HG03045 (cell line): ENCODE results near the gene GPATCH4.
"Not testable (repeated sequence)": the region's sequence is repeated elsewhere in the genome, so short reads cannot be mapped to it uniquely, and the experiment has no call there.

Source experiments
- ATAC-seq: cut with Tn5 transposase; IDR thresholded peaks from one replicate; pipeline ENCODE4 v1.9.1; 2021; ENCODE audit warnings: mild to moderate bottlenecking, moderate library complexity; ENCODE audit not compliant: unreplicated experiment

Gene GPATCH4

DNA sequence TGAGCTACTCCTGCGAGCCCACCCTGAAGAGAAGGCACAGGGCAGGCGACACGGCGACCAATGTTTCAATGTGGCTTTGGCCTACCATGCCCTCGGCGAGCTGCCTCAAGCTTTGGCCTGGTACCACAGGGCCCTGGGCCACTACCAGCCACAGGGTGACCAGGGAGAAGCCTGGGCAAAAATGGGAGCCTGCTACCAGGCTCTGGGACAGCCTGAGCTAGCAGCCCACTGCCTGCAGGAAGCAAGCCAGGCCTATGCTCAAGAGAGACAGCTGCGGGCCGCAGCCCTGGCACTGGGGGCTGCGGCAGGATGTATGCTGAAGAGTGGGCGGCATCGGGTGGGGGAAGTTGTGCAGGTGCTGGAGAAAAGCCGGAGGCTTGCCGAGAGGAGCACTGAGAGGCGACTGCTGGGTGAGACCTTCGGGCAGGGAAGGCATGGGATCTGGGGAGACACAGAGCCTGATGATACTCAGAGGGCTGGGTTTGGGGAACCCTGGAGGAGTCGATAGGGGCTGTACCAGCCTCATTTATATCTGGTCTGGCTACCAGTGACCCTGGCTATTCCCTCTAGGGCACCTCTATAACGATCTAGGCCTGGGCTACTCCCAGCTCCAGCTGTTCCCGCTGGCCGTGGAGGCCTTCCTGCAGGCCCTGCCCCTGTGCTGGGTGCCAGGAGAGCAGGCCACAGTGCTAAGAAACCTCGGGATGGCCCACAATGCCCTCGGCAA is 19.5 kb downstream of the GPATCH4 start:
- ATAC-seq, result no peak

DNA sequence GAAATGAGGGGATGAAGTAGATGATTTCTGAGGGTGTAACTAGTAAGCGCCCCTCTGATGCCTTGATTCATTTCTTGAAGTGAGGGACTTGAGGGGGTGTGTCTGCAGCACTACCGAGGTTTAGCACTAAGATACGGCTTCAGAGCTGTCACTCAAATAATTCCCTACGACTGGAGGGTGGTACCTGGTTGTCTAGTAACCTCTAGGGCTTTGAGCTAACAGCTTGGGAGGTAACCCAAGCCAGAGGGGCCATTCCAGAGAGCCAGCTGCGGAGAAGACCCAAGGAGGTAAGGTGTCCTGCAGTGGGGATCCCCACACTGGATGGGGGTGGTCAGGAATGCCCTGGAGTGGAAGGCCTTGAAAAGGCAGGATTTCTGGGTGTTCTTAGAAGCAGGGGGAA is 21.8 kb downstream of the GPATCH4 start, which contains the start of gene TTC24:
Gene TTC24 (plus strand): TSS at position 252 of the 400 bp plus-strand sequence. CDS start 1,642 bp downstream, outside the sequence.
- no peak for ATAC-seq

DNA sequence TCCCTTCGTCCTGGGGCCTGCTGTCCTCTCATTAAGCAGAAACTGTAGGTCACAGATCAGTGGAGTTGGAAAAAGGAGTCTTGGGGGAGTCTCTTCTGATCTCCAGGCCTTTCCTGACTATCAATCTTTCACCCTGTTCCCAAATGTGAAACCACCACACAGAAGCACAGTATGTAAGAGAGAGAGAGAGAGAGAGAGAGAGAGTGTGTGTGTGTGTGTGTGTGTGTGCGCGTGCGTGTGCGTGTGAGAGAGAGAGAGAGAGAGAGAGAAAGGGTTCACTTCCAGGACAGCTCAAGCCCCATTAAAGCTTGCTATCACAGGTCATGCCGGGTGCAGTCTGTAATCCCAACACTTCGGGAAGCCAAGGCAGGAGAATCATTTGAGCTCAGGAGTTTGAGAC is 23.2 kb downstream of the GPATCH4 start:
- ATAC-seq, result no peak

DNA sequence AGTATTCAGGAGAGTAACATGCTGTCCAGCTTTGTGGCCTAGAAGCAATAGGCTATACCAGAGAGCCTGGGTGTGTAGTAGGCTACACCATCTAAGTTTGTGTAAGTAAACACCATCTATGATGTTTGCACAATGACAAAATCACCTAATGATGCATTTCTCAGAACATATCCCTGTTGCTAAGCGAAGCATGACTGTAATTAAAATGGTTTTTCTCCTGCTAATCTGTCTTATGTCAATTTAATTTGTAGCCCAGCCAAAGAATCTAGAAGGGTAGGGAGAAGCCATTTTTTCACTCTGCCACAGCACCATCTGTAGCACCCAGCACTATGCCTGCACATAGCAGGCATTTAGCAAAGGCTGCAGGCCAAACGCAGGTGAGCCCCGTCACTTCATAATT is 23.7 kb downstream of the GPATCH4 start:
- ATAC-seq, result no peak

DNA sequence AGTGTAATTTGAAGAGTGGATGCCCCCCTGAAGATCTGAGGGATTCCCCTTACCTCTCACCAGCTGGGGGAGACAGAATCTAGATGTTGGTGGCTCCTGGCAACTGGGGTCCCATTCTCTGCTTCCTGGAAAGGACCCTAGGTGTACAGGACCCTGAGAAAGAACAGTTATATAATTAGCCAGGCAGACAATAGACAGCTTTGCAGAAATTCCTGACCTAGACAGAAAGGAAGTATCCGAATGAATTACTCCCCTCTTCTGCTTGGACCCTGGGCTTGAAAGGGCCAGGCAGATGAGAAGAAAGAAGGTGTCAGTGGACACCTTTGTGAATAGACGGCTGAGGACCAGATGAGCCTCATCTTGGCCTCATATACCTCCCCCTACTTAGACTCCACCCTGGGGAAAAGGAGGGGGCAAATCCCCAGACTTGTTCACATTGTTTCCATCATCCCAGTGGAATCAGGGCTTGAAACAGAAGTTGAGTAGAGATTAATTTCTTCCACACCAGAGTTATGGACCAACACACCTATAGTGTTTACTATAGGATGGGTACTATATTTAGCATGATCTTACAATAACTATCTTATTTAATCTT is 27.1 kb downstream of the GPATCH4 start:
- no peak for ATAC-seq

DNA sequence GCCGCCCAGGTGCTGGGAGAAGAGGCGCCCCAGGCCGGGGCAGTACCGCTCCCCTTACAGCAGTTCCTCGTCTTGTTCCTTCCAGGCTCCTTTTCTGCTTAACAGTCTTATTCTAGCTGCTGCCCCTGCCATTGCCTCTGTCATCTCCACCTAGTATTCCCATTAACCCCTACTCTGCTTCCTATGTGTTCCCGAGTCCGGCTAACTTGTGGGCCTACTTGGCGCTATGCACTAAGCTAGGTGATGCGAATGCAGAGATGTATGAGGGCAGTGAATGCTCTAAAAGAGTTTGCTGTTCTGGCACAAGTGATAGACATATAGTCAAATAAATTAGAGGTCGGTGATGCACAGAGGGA is 28.6 kb downstream of the GPATCH4 start:
- no peak for ATAC-seq

DNA sequence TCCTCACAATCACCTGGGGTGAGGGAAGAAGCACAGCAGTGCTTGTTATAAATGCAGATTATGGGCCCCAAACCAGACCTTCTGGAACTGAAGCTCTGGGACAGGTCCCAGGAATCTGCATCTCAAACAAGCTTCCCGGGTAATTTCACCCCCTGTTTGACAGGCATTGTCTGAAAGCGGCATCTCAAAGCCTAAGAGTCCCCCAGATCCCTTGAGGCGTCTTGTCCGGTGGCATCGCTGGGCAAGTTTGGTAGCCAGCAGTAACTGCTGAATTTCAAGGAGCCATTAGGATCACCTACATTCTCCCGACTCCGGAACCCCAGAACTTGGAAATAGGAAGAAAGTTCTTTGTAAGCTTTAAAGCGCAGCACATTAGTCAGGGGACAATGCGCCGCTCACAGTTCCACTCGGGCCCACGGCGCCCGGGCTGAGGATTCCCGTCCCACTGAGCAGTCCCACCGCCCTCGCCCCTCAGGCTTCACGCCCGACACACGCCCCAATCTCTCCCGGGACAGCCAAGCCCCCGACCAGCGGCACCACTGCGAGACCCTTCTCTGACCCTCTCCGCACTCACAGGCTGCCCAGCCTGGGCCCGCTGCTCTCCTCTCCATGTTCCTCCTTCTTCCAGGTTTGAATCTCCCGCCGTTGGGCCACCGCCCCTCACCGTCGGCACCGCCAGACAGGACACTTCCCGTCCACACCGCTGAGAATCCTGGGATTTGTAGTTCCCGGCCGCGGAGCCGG is 29.2 kb downstream of the GPATCH4 start, which contains the start of gene IQGAP3:
Gene IQGAP3 (minus strand): TSS at position 647 of the 744 bp plus-strand sequence. CDS start 36 bp downstream, at position 611.
- ATAC-seq, result peak; percentile 76

DNA sequence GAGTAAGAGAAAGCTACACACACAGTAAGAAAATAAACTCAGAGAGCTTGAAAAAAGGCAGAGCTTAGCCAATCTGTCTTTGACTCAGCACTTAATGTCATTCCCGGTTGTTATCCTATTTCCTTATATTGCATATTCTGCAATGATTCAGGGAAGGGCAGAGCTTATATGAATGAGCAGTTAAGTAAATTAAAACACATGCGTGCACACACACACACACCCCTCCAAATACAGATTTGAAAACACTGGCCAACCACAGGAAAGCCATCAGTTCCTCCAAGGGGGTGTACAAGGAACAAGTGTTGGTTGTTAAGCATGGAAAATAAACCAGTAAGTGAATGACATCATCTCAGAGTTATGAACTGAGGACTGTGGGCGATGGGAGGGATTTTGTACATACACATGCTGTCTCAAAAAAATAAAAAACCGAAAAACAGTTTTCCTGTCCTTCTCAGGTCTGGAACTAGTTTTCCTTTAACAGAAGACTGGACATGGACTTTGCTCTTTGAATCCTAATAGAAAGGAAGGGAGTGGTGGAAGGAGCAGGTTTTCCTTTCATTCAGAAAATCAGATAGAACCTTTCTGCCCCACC is 29.9 kb downstream of the GPATCH4 start:
- ATAC-seq, result no peak

DNA sequence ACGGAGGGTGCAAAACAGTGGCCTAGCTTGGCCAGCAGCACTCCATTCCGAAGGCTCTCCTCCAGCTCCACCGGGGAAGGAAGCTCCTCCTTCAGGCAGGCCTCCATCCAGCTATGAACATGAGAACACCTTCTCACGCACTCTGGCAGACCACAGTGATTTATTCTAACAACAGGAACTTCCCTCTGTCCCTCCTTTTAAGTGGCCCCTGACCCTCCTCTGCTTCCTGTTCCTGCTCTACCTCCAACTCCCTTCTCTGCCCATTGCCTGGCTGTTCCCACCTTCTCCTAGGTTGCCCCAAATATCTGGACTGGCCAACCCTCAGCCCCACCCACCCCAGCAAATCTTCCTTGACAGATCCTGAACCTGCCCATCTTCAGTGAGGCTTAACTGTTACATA is 34.8 kb downstream of the GPATCH4 start:
- ATAC-seq, result no peak

DNA sequence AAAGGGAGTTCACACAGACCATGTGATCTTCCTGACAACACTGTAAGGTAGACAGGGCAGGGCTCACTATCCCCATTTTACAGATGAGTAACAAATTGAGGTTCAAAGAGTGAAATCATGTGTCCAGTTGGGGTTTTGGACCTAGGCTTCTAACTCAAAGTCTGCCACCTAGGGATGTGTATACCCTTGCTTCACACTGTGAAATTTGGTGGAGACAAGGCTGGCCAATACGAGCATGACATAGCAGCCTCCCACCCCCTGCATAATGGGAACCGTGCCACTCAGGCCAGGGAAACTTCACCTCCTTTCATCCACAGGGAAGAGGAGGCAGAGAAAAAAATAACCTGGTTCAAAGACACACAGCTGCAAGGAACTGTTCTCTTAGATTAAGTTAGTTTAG is 35.8 kb downstream of the GPATCH4 start:
- ATAC-seq, result no peak

DNA sequence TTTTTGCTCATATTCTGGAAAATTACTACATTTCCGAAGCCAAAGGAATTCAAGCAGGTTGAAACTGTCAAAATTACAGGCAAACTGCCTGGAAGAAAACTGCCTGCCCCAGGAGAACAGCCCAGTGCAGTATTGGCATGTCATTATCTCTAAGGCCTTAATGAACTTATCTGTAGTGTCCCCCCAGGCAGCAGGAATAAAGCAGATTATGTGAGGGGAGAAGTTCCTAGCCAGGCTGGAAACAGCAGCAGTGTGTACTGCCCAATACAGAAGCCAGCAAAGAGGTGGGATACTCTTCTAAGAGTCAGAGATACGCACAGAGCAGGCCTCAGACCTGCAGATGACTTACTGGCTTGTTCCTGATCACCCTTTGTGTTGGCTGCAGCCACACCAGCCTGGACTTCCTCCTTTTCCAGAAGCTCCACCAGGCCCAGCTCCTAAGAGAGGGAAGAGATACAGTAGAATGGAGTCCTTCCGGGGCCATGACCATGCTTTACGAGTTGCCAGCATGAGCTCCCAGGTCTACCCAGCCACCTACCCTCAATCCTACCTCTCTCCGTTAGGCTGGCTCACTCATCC is 40.6 kb downstream of the GPATCH4 start:
- no peak for ATAC-seq

DNA sequence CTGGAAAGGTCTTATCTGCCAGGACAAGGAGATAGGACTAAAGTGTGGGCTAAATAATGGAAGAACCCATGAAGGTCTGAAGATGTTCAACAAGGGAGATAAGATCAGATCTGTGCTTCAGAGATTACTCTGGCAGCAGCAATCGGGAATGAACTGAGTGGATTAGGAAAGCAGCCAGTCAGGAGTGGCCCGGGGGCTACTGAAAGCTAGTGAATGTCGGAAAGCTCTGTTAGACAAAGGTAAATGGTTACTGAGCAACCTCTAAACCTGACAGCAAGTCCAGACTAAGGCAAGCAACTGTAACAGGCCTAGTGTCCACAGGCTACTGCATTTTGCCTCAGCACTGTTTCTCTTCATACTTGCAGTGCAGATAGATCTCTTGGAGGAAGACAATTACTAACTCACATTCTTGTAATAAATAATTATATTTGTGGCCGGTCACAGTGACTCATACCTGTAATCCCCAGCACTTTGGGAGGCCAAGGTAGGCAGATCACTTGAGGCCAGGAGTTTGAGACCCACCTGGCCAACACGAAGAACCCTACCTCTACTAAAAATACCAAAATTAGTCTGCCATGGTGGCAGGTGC is 41.4 kb downstream of the GPATCH4 start:
- no peak for ATAC-seq

DNA sequence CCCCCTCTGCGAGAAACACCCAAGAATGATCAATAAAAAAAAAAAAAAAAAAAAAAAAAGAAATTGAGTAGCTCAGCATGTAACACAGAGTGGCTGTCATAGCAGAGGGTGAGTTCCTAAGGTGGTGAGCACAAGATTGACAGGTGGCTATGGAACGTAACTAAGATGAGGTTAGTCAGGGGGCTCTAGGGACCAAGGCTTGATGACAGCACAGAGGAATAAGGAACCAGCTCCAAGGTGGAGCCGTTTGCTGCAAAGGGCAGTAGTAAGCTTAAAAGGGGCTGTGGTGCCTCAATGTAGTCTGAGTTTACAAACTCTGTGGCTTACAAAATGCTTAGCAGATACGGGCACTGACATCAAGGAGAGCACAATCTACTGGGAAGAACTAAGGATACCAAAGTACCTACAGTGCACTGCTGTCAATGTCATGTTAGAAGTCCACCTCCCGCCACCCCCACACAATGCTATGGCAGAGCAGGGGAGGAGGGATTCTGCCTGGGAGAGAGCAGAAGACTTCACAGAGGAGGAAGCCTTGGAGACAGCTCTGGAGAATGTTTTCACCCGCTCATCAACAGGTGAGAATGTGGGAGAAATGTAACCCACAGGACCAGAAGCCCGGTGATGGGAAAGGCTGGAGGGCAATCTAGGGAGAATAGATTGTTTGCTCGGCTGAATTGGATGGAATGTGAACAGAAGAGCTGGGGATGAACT is 42.0 kb downstream of the GPATCH4 start:
- ATAC-seq, result no peak

DNA sequence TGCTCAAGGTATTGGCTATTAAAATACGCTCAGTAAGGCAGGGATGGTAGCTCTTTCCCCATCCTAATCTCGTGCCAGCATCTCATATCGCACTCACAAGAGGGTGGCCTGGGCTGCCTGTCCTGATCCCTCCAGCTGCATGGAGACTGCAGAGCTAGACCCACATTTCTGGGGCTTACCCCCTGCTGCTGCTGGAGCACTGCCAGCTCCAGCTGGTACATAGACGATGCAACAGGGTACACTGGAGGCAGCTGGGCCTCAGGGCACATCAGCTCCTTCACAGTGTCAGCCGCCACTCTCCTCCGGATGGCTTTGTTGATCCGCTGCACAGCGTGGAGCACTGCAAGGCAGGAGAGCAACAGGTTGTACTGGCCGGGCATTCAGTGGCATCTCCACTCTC is 44.9 kb downstream of the GPATCH4 start:
- ATAC-seq, result no peak

DNA sequence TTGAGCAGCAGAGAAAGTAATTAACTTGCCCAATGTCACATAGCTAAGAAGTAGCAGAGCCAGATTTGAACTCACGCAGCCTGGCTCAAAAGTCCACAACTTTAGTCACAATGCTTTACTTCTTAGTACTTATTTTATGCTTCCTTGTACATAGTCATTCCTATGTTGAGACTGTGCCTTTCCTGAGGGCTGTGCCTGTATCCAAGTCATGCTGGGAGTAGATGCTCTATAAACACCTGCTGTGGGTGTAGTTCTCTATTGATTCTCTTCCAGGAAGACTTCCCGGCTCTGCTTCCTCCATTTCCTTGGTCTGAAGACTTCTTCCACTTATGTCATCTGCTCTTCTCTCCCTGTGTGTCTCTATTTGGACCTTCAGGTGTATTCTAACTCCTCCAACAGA is 45.6 kb downstream of the GPATCH4 start:
- ATAC-seq, result no peak

DNA sequence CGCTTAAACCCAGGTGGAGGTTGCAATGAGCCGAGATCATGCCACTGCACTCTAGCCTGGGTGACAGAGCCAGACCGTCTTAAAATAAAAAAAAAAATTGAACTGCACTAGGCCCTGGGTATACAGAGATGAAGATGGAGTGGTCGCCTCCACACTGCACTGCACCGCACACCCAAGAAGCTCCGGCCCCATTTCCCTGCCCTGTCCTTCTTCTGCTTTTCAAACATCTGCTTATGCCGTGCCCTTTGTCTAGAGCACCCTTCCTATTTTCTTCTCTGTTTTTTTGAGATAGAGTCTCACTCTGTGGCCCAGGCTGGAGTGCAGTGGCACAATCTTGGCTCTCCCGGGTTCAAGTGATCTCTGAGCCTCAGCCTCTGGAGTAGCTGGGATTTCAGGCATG is 46.3 kb downstream of the GPATCH4 start:
- ATAC-seq, result no peak

DNA sequence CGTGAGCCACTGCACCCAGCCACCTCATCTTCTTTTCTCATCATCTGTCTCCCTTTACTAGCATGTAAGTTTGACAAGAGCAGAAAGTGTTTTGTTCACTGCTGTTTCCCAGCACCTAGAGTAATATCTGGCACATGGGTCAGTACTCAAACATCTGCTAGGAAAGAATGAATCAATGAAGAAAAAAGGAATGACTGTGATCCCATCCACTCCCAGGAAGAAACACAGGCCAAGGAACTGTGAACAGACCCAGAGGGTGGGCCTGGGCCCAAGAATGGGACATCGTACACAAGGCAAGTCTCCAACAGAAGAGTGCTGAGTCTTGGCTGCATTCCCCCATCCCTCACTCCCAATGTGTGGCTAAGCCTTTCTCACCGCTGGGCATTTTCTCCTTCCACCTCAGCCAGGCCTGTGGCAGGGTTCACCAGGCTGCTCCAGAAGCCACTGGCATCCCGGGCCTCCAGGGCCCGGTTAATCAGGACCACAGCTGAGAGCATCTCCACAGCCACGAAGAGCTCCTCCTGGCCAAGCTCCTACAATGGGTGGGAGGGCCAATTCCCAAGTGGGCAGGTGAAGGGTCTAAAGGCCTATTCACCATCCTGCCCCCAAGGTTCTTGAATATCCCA is 47.3 kb downstream of the GPATCH4 start:
- ATAC-seq, result no peak

DNA sequence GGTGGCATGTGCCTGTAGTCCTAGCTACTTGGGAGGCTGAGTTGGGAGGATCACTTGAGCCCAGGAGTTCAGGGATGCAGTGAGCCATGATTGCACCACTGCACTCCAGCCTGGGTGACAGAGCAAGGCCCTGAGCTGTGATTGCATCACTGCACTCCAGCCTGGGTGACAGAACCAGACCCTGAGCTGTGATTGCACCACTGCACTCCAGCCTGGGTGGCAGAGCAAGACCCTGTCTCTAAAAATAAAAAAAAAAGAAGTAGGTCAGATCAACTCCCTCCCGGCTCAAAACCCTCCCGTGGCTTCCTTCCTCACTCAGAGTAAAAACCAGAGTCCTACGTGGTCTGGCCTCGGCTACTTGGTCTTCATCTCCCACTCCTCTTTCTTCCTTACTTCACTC is 48.3 kb downstream of the GPATCH4 start:
- not testable (repeated sequence) for ATAC-seq

DNA sequence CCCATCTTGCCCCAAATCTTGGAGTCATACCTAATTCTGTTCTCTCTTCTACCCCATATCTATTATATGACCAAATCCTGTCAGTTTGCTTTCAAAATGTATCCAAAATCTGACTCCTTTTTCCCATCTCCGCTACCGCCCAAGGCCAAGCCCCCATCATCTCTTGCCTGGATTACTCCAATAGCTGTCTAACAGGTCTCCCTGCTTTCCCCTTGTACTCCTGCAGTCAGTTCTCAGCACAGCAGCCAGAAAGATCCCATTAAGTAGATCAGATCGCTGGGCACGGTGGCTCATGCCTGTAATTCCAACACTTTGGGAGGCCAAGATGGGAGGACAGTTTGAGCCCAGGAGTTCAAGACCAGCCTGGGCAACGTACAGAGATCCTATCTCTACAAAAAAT is 48.8 kb downstream of the GPATCH4 start:
- no peak for ATAC-seq

DNA sequence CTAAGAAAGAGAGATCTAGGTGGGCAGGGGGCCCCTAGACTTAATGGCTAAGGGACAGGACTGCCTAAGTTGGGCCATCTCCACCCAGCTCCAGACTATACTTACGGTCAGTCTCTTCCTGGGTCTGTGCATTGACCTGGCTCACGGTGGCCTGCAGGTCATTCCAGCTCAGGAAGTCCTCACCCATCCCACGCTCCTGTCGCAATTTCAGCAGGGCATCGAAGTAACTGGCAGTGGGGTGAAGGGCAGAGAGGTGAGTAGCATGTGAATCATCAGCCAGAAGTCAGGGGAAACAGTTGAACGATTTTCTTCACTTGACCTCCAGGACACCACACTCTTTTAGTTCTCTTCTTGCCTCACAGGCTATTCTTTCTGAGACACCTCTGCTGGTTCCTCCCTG is 49.4 kb downstream of the GPATCH4 start:
- no peak for ATAC-seq
